ENCODE results near the gene SAMD13. TPM values are rescaled to one million over a fixed set of nuclear protein-coding genes. Genes with fewer than 3 reads are reported as not detected.

The SAMD13 gene
- total and polyA plus RNA-seq, 12 donors: 0.37 to 2.2 (median 1.2) TPM; not detected in 1

GRCh38 chr1:84297546-84298244 is 3.8 kb upstream of the SAMD13 start:
- H3K27ac ChIP-seq: peak overlapping the region in 4 of 10 donors; percentile 85 to 91 (median 90)
- H3K4me1 ChIP-seq: peaks cover under 1 to 43% (median 31%) of the 10 kb centered on the region in 9 donors
- DNase-seq: no peak
- H3K9me3 ChIP-seq: peaks cover 0 to 17% (median 7%) of the 10 kb centered on the region in 11 donors
- no peaks in the 10 kb centered on the region for H3K27me3 ChIP-seq
- no peak for TF ChIP-seq CTCF (IDR thresholded peaks at IDR 0.05)
- WGBS, 2 donors: 78 to 79% methylated on average over 10 of the region's 10 CpGs
- no peaks in the 10 kb centered on the region for H3K36me3 ChIP-seq
- ATAC-seq: no peak
- H3K4me3 ChIP-seq: peak overlapping the region in 9 of 10 donors; percentile 52 to 93 (median 86)
- intact Hi-C loops (cut with DNase I): loop anchor here in 1 of 10 donors (10.0 kb wide), 1 partner anchor 137 kb away; no protein-coding TSS in a partner anchor

- no peak for TF ChIP-seq CTCF (IDR thresholded peaks at IDR 0.05)
- peak overlapping the region; percentile 52 to 93 (median 87) for H3K4me3 ChIP-seq
- no peaks in the 10 kb centered on the region for H3K36me3 ChIP-seq
- H3K9me3 ChIP-seq: peaks cover 0 to 17% (median 7%) of the 10 kb centered on the region in 11 donors
- intact Hi-C loops (cut with DNase I): loop anchor here in 1 of 10 donors (10.0 kb wide), 1 partner anchor 136 kb away; no protein-coding TSS in a partner anchor
- peak overlapping the region; percentile 9 to 93 (median 88) for H3K27ac ChIP-seq
- peak; percentile 82 to 93 (median 88) for ATAC-seq
- peaks cover 4 to 49% (median 31%) of the 10 kb centered on the region in 9 donors for H3K4me1 ChIP-seq
- WGBS, 2 donors: 0% methylated on average over 34 of the region's 34 CpGs
- peak; percentile 45 to 66 for DNase-seq
- H3K27me3 ChIP-seq: no peaks in the 10 kb centered on the region
These were observed 3.2 kb upstream of the SAMD13 start for GRCh38 chr1:84298328-84298683.

- no peaks in the 10 kb centered on the region for H3K36me3 ChIP-seq
- peaks cover 4 to 55% (median 31%) of the 10 kb centered on the region in 9 donors for H3K4me1 ChIP-seq
- H3K9me3 ChIP-seq: peaks cover 0 to 17% (median 7%) of the 10 kb centered on the region in 11 donors
- peak; percentile 18 to 39 for DNase-seq
- H3K4me3 ChIP-seq: peak overlapping the region; percentile 52 to 93 (median 87)
- no peak for TF ChIP-seq CTCF (IDR thresholded peaks at IDR 0.05)
- 1% methylated on average over 50 of the region's 50 CpGs for WGBS, 2 donors
- peak; percentile 43 to 83 (median 68) for ATAC-seq
- intact Hi-C loops (cut with DNase I): loop anchor here in 2 of 10 donors (1.0 to 10.0 kb wide), 2 partner anchors 134 to 136 kb away; no protein-coding TSS in a partner anchor
- no peaks in the 10 kb centered on the region for H3K27me3 ChIP-seq
- peak overlapping the region; percentile 9 to 93 (median 88) for H3K27ac ChIP-seq
These were observed 2.6 kb upstream of the SAMD13 start for GRCh38 chr1:84298684-84299535.

All from heart right ventricle (tissue), 16 donors.